GM12878 (cell line): ENCODE results near the gene ZNF527.

Experiments
- BCL11A ChIP-seq: IDR thresholded peaks from 2 replicates; pipeline ENCODE4 v1.6.1; 2011; ENCODE audit warnings: low read depth, low read length
- CTCF ChIP-seq, 3 experiments: IDR thresholded peaks in 2 of 3; conservative IDR thresholded peaks in 1 of 3; 2 replicates each; pipeline ENCODE4 v1.5.1; 2011; ENCODE audit warnings: low read depth in 3 of 3, low read length in 3 of 3, mild to moderate bottlenecking in 3 of 3, control low read depth in 2 of 3, moderate library complexity in 2 of 3, inconsistent platforms in 1 of 3, mixed read lengths in 1 of 3; ENCODE audit not compliant: control insufficient read depth in 2 of 3, insufficient read depth in 1 of 3; ENCODE audit errors: extremely low read depth in 1 of 3
- ESRRA ChIP-seq: IDR thresholded peaks from 2 replicates; pipeline ENCODE4 v1.6.1; 2012; ENCODE audit warnings: mild to moderate bottlenecking, low read length, improper control_type of control experiment
- EZH2 ChIP-seq: IDR thresholded peaks from 2 replicates; pipeline ENCODE4 v1.6.1; 2012; ENCODE audit warnings: low read depth, mild to moderate bottlenecking, control low read depth, inconsistent platforms, low read length, borderline replicate concordance; ENCODE audit not compliant: control insufficient read depth
- KAT2A ChIP-seq: conservative IDR thresholded peaks from 2 replicates; pipeline ENCODE4 v1.6.1; 2011; ENCODE audit warnings: low read depth, low read length; ENCODE audit not compliant: control insufficient read depth
- MXI1 ChIP-seq: fragments of 150-350 bp; IDR thresholded peaks from 2 replicates; pipeline ENCODE4 v1.6.1; 2011; ENCODE audit warnings: low read depth, mild to moderate bottlenecking, inconsistent platforms, low read length, improper control_type of control experiment
- RAD21 ChIP-seq: IDR thresholded peaks from 2 replicates; pipeline ENCODE4 v1.6.1; 2011; ENCODE audit warnings: mild to moderate bottlenecking, low read depth, low read length, moderate library complexity; ENCODE audit not compliant: insufficient read depth
- YY1 ChIP-seq: IDR thresholded peaks from 2 replicates; pipeline ENCODE4 v1.6.1; 2011; ENCODE audit warnings: low read depth, mild to moderate bottlenecking, low read length
- ZNF384 ChIP-seq: IDR thresholded peaks from 2 replicates; pipeline ENCODE4 v1.6.1; 2012; ENCODE audit warnings: low read depth, mild to moderate bottlenecking, low read length, improper control_type of control experiment, borderline replicate concordance
- TF ChIP-seq, protein P1 (sequence below): IDR thresholded peaks from 2 replicates; pipeline ENCODE4 v1.6.1; 2011; ENCODE audit warnings: low read depth, low read length, improper control_type of control experiment, borderline replicate concordance

DNA sequence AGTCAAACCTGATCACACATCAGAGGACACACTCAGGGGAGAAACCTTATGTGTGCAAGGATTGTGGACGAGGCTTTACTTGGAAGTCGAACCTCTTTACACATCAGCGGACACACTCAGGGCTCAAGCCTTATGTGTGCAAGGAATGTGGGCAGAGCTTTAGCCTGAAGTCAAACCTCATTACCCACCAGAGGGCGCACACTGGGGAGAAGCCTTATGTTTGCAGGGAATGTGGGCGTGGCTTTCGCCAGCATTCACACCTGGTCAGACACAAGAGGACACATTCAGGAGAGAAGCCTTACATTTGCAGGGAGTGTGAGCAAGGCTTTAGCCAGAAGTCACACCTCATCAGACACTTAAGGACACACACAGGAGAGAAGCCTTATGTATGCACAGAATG is 8.2 kb upstream of the ZNF527 start:
- TF ChIP-seq BCL11A = no peak
- TF ChIP-seq EZH2 = no peak
- TF ChIP-seq MXI1 = no peak
- no peak for TF ChIP-seq ZNF384
- no peak for TF ChIP-seq CTCF (IDR thresholded peaks at IDR 0.05 in 2 of 3, conservative IDR thresholded peaks at IDR 0.05 in 1 of 3; ENCODE audit: control insufficient read depth in 2 of 3, extremely low read depth in 1 of 3, insufficient read depth in 1 of 3, low read depth in 3 of 3, low read length in 3 of 3)
- no peak for TF ChIP-seq RAD21
- TF ChIP-seq KAT2A = no peak
- no peak for TF ChIP-seq ESRRA
- no peak for TF ChIP-seq YY1
- TF ChIP-seq, protein P1, sequence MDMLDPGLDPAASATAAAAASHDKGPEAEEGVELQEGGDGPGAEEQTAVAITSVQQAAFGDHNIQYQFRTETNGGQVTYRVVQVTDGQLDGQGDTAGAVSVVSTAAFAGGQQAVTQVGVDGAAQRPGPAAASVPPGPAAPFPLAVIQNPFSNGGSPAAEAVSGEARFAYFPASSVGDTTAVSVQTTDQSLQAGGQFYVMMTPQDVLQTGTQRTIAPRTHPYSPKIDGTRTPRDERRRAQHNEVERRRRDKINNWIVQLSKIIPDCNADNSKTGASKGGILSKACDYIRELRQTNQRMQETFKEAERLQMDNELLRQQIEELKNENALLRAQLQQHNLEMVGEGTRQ = no peak
